G401.6 (cell line): ENCODE results near the gene EIF4E1B.

Experiments
- FAIRE-seq: peaks from 2 replicates; lab custom pipeline; 2012; peaks lifted over from hg19 to GRCh38; lab: Jason Lieb, UNC

EIF4E1B gene

GRCh38 chr5:176692839-176693476, 62.5 kb downstream of the EIF4E1B start:
- no peak for FAIRE-seq

- no peak for FAIRE-seq
Measured at GRCh38 chr5:176693477-176693851, 63.0 kb downstream of the EIF4E1B start.

- no peak for FAIRE-seq
Measured at GRCh38 chr5:176694146-176694545, 63.7 kb downstream of the EIF4E1B start.

- FAIRE-seq: no peak
Measured at GRCh38 chr5:176694631-176695030, 64.2 kb downstream of the EIF4E1B start.

GRCh38 chr5:176695073-176695472, 64.6 kb downstream of the EIF4E1B start:
- FAIRE-seq: no peak
